Liver (tissue), 9 donors: ENCODE data around the gene ERN2. TPM values are rescaled to one million over a fixed set of nuclear protein-coding genes. Genes with fewer than 3 reads are reported as not detected.

ENCODE experiments used
- DNase-seq: peaks from one replicate; pipeline ENCODE4 v3.0.0-alpha.2; 2017; ENCODE audit warnings: low spot score
- H3K27ac ChIP-seq, 2 donors: one replicate each; pipeline ENCODE4 v1.7.0; 2013; ENCODE audit warnings: inconsistent platforms in 2 of 2, low read length in 2 of 2, control low read depth in 1 of 2, low read depth in 1 of 2, mild to moderate bottlenecking in 1 of 2
- H3K27me3 ChIP-seq, 4 donors: one replicate each; pipeline versions ENCODE4 v1.6.1 to v1.7.0; 2013; ENCODE audit warnings: low read length in 3 of 4, inconsistent platforms in 1 of 4, mild to moderate bottlenecking in 1 of 4, moderate library complexity in 1 of 4; ENCODE audit not compliant: control insufficient read depth in 4 of 4, insufficient read depth in 4 of 4
- H3K36me3 ChIP-seq, 4 donors: one replicate each; pipeline versions ENCODE4 v1.6.1 to v1.7.0; 2013; ENCODE audit warnings: low read length in 3 of 4, mild to moderate bottlenecking in 3 of 4, low read depth in 1 of 4, moderate library complexity in 1 of 4; ENCODE audit not compliant: control insufficient read depth in 4 of 4, insufficient read depth in 3 of 4
- H3K4me1 ChIP-seq, 4 donors: one replicate each; pipeline versions ENCODE4 v1.6.1 to v1.7.0; 2013; ENCODE audit warnings: low read length in 3 of 4, mild to moderate bottlenecking in 3 of 4, moderate library complexity in 1 of 4; ENCODE audit not compliant: control insufficient read depth in 4 of 4, insufficient read depth in 4 of 4
- H3K4me3 ChIP-seq, 3 donors: one replicate each; pipeline versions ENCODE4 v1.6.1 to v1.7.0; 2013; ENCODE audit warnings: low read length in 3 of 3, control low read depth in 1 of 3, low read depth in 1 of 3, mild to moderate bottlenecking in 1 of 3
- H3K9ac ChIP-seq, 2 donors: one replicate each; pipeline ENCODE4 v1.7.0; 2013; ENCODE audit warnings: low read length in 2 of 2, mild to moderate bottlenecking in 2 of 2, moderate library complexity in 2 of 2, control low read depth in 1 of 2, low read depth in 1 of 2
- H3K9me3 ChIP-seq, 4 donors: one replicate each; pipeline versions ENCODE4 v1.6.1 to v1.7.0; 2013; ENCODE audit warnings: low read length in 3 of 4; ENCODE audit not compliant: control insufficient read depth in 4 of 4
- EGR1 ChIP-seq, 2 donors: IDR thresholded peaks; 2 replicates each; pipeline ENCODE4 v1.6.1; 2016 to 2018; ENCODE audit warnings: antibody characterized with exemption in 2 of 2, low read depth in 2 of 2
- FOXA1 ChIP-seq: IDR thresholded peaks from 2 replicates; pipeline ENCODE4 v1.6.1; 2016; ENCODE audit warnings: antibody characterized with exemption
- FOXA2 ChIP-seq: IDR thresholded peaks from 2 replicates; pipeline ENCODE4 v1.6.1; 2016; ENCODE audit warnings: antibody characterized with exemption
- GABPA ChIP-seq, 2 donors: IDR thresholded peaks in 1 of 2; conservative IDR thresholded peaks in 1 of 2; 2 replicates each; pipeline ENCODE4 v1.6.1; 2016; ENCODE audit warnings: antibody characterized with exemption in 2 of 2, mild to moderate bottlenecking in 1 of 2, moderate library complexity in 1 of 2
- HNF4A ChIP-seq, 2 donors: conservative IDR thresholded peaks; 2 replicates each; pipeline ENCODE4 v1.6.1; 2016; ENCODE audit warnings: antibody characterized with exemption in 2 of 2, mild to moderate bottlenecking in 2 of 2
- HNF4G ChIP-seq: IDR thresholded peaks from 2 replicates; pipeline ENCODE4 v1.6.1; 2016; ENCODE audit warnings: antibody characterized with exemption
- JUND ChIP-seq, 2 donors: IDR thresholded peaks; 2 replicates each; pipeline ENCODE4 v1.6.1; 2016; ENCODE audit warnings: antibody characterized with exemption in 2 of 2
- NR2F2 ChIP-seq: IDR thresholded peaks from 2 replicates; pipeline ENCODE4 v1.6.1; 2016; ENCODE audit warnings: antibody characterized with exemption
- RAD21 ChIP-seq, 2 donors: IDR thresholded peaks; 2 replicates each; pipeline ENCODE4 v1.6.1; 2016; ENCODE audit warnings: antibody characterized with exemption in 2 of 2, mild to moderate bottlenecking in 2 of 2
- RXRA ChIP-seq, 2 donors: IDR thresholded peaks; 2 replicates each; pipeline ENCODE4 v1.6.1; 2017 to 2018; ENCODE audit warnings: antibody characterized with exemption in 2 of 2, mild to moderate bottlenecking in 1 of 2
- SP1 ChIP-seq: IDR thresholded peaks from 2 replicates; pipeline ENCODE4 v1.6.1; 2018; ENCODE audit warnings: antibody characterized with exemption, mild to moderate bottlenecking
- TAF1 ChIP-seq: conservative IDR thresholded peaks from 2 replicates; pipeline ENCODE4 v1.6.1; 2016; ENCODE audit warnings: antibody characterized with exemption, mild to moderate bottlenecking
- YY1 ChIP-seq: IDR thresholded peaks from 2 replicates; pipeline ENCODE4 v1.6.1; 2016; ENCODE audit warnings: antibody characterized with exemption, mild to moderate bottlenecking
- WGBS: extraction: QIAGEN DNeasy Blood & Tissue Kit; methylation state at CpG from one replicate; pipeline ENCODE4 v1.1.7; 2013; 5-methylcytosine and 5-hydroxymethylcytosine counted together
- polyA plus RNA-seq, 2 donors: library from polyadenylated mRNA; stranded (reverse) in 1 of 2; unstranded in 1 of 2; fragments of 200-250 nt in 1 of 2; fragments of >200 nt in 1 of 2; fragmentation: Nextera tagmentation in 1 of 2; extraction: Ambion mirVana in 1 of 2; gene quantifications; one replicate each; pipeline versions ENCODE4 v1.2.1 to v1.2.3, GENCODE V29; 2013 to 2015
- total RNA-seq, 2 donors: library from RNA; depleted of rRNA; stranded (reverse); fragments of >200 nt; gene quantifications; one replicate each; pipeline ENCODE4 v1.2.3, GENCODE V29; 2014
- TF ChIP-seq, protein P1 (sequence below): IDR thresholded peaks from 2 replicates; pipeline ENCODE4 v1.6.1; 2016; ENCODE audit warnings: antibody characterized with exemption, mild to moderate bottlenecking
- TF ChIP-seq, protein P2 (sequence below): IDR thresholded peaks from 2 replicates; pipeline ENCODE4 v1.6.1; 2016; ENCODE audit warnings: antibody characterized with exemption
- TF ChIP-seq, protein P3 (sequence below): fragments of 150-350 bp; IDR thresholded peaks from 2 replicates; pipeline ENCODE4 v1.5.1; 2017; ENCODE audit warnings: improper control_type of control experiment, low read depth, low read length; ENCODE audit not compliant: missing input control
- TF ChIP-seq, protein P4 (sequence below): IDR thresholded peaks from 2 replicates; pipeline ENCODE4 v1.6.1; 2016; ENCODE audit warnings: antibody characterized with exemption
- TF ChIP-seq, protein P5 (sequence below): IDR thresholded peaks from 2 replicates; pipeline ENCODE4 v1.6.1; 2016; ENCODE audit warnings: antibody characterized with exemption
- donor health status: healthy.
- donor health status: healthy.
- donor health status: healthy.
- donor health status: healthy.
- donor health status: healthy.

Gene ERN2
- total and polyA plus RNA-seq, 4 donors: 0.01 to 0.17 TPM; not detected in 2

DNA sequence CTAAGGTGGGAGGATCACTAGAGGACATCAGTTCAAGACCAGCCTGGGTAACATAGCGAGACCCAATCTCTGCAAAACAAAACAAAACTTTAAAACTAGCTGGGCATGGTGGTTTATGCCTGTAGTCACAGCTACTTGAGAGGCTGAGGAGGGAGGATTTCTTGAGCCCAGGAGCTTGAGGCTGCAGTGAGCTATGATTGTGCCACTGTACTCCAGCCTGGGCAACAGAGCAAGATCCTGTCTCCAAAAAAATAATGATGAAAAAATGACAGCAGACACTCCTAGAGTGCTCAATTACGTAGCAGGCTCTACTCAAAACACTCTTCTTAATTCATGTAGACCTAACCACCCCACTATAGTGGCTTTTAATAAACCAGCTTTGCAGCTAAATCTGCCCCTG, 12.9 kb downstream of the ERN2 start:
- WGBS: 92% methylated on average over 2 of the region's 2 CpGs
- DNase-seq: no peak

DNA sequence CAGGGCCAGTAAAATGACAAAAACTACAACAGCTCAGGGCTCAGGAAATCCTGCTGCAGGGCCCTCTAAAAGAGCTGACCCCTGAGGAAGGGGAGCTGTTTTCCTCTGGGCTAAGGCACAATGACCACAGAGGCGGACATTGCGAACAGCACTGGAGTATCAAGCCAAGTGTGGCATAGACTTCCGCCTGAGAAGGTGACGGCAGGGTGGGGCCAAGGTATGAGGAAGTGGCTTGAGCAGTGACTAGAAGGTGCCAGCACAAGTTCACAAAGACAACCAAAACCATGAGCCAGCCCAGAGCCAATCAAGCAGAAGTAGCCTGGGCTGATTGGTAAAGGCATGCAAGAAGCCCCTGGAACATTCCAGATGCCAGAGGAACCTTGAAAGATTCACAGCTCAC, 13.9 kb downstream of the ERN2 start:
- 82% methylated on average over 4 of the region's 4 CpGs for WGBS
- no peaks in the 10 kb centered on the region for H3K4me1 ChIP-seq
- TF ChIP-seq, protein P1, sequence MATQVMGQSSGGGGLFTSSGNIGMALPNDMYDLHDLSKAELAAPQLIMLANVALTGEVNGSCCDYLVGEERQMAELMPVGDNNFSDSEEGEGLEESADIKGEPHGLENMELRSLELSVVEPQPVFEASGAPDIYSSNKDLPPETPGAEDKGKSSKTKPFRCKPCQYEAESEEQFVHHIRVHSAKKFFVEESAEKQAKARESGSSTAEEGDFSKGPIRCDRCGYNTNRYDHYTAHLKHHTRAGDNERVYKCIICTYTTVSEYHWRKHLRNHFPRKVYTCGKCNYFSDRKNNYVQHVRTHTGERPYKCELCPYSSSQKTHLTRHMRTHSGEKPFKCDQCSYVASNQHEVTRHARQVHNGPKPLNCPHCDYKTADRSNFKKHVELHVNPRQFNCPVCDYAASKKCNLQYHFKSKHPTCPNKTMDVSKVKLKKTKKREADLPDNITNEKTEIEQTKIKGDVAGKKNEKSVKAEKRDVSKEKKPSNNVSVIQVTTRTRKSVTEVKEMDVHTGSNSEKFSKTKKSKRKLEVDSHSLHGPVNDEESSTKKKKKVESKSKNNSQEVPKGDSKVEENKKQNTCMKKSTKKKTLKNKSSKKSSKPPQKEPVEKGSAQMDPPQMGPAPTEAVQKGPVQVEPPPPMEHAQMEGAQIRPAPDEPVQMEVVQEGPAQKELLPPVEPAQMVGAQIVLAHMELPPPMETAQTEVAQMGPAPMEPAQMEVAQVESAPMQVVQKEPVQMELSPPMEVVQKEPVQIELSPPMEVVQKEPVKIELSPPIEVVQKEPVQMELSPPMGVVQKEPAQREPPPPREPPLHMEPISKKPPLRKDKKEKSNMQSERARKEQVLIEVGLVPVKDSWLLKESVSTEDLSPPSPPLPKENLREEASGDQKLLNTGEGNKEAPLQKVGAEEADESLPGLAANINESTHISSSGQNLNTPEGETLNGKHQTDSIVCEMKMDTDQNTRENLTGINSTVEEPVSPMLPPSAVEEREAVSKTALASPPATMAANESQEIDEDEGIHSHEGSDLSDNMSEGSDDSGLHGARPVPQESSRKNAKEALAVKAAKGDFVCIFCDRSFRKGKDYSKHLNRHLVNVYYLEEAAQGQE: no peak
- TF ChIP-seq JUND (IDR thresholded peaks at IDR 0.05) (no peak), NR2F2 (no peak), SP1 (no peak), HNF4G (no peak), FOXA2 (no peak), RAD21 (IDR thresholded peaks at IDR 0.05) (no peak), YY1 (no peak)
- TF ChIP-seq, protein P2, sequence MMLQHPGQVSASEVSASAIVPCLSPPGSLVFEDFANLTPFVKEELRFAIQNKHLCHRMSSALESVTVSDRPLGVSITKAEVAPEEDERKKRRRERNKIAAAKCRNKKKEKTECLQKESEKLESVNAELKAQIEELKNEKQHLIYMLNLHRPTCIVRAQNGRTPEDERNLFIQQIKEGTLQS: no peak
- H3K36me3 ChIP-seq: no peaks in the 10 kb centered on the region
- H3K27me3 ChIP-seq: no peaks in the 10 kb centered on the region
- H3K4me3 ChIP-seq: no peak overlapping the region
- no peak overlapping the region for H3K9ac ChIP-seq
- peaks cover 0 to 8% (median 1%) of the 10 kb centered on the region in 4 donors for H3K9me3 ChIP-seq
- DNase-seq: no peak
- no peak overlapping the region for H3K27ac ChIP-seq

More for the DNA sequence above, 12.9 kb downstream of the ERN2 start:
- H3K9me3 ChIP-seq: peaks cover 0 to 10% (median 1%) of the 10 kb centered on the region in 4 donors
- no peaks in the 10 kb centered on the region for H3K36me3 ChIP-seq
- H3K27ac ChIP-seq: no peak overlapping the region
- H3K4me1 ChIP-seq: no peaks in the 10 kb centered on the region
- TF ChIP-seq FOXA1 (no peak), JUND (IDR thresholded peaks at IDR 0.05) (no peak), TAF1 (no peak), RXRA (IDR thresholded peaks at IDR 0.05) (no peak), YY1 (no peak), GABPA (IDR thresholded peaks at IDR 0.05 in 1 of 2, conservative IDR thresholded peaks at IDR 0.05 in 1 of 2) (no peak), HNF4G (no peak), RAD21 (IDR thresholded peaks at IDR 0.05) (no peak), FOXA2 (no peak), EGR1 (IDR thresholded peaks at IDR 0.05; ENCODE audit: low read depth in 2 of 2) (no peak), HNF4A (conservative IDR thresholded peaks at IDR 0.05) (no peak), SP1 (no peak)
- TF ChIP-seq, protein P2: no peak
- TF ChIP-seq, protein P3, sequence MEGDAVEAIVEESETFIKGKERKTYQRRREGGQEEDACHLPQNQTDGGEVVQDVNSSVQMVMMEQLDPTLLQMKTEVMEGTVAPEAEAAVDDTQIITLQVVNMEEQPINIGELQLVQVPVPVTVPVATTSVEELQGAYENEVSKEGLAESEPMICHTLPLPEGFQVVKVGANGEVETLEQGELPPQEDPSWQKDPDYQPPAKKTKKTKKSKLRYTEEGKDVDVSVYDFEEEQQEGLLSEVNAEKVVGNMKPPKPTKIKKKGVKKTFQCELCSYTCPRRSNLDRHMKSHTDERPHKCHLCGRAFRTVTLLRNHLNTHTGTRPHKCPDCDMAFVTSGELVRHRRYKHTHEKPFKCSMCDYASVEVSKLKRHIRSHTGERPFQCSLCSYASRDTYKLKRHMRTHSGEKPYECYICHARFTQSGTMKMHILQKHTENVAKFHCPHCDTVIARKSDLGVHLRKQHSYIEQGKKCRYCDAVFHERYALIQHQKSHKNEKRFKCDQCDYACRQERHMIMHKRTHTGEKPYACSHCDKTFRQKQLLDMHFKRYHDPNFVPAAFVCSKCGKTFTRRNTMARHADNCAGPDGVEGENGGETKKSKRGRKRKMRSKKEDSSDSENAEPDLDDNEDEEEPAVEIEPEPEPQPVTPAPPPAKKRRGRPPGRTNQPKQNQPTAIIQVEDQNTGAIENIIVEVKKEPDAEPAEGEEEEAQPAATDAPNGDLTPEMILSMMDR: no peak
- TF ChIP-seq, protein P4, sequence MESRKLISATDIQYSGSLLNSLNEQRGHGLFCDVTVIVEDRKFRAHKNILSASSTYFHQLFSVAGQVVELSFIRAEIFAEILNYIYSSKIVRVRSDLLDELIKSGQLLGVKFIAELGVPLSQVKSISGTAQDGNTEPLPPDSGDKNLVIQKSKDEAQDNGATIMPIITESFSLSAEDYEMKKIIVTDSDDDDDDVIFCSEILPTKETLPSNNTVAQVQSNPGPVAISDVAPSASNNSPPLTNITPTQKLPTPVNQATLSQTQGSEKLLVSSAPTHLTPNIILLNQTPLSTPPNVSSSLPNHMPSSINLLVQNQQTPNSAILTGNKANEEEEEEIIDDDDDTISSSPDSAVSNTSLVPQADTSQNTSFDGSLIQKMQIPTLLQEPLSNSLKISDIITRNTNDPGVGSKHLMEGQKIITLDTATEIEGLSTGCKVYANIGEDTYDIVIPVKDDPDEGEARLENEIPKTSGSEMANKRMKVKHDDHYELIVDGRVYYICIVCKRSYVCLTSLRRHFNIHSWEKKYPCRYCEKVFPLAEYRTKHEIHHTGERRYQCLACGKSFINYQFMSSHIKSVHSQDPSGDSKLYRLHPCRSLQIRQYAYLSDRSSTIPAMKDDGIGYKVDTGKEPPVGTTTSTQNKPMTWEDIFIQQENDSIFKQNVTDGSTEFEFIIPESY: no peak
- TF ChIP-seq, protein P1: no peak
- TF ChIP-seq, protein P5, sequence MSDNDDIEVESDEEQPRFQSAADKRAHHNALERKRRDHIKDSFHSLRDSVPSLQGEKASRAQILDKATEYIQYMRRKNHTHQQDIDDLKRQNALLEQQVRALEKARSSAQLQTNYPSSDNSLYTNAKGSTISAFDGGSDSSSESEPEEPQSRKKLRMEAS: no peak
- no peaks in the 10 kb centered on the region for H3K27me3 ChIP-seq
- H3K9ac ChIP-seq: no peak overlapping the region
- no peak overlapping the region for H3K4me3 ChIP-seq
